Measurements from ENCODE around the gene ABR.

Gene ABR

GRCh38 chr17:1009229-1010085, 170.3 kb downstream of the ABR start:
- Histone ChIP-seq H3K4me2 (peak overlapping the region in 7 of 11 experiments; percentile 5 to 81 (median 48); a peak in 11 of 22 replicates), H3K9me3 (replicated peaks in 1 of 11) (no peaks in the 10 kb centered on the region), H3K4me3 (no peak overlapping the region), H3K4me1 (peaks cover 41 to 85% (median 61%) of the 10 kb centered on the region in 10 experiments), H3K36me3 (peaks cover 6 to 95% (median 41%) of the 10 kb centered on the region in 11 experiments; a peak in 20 of 22 replicates), H3K27me3 (no peaks in the 10 kb centered on the region), H4K20me1 (peaks cover 8 to 95% (median 67%) of the 10 kb centered on the region in 11 experiments; a peak in 21 of 22 replicates), H3K9ac (peak overlapping the region in 3 of 11 experiments; percentile 18 to 26 (median 19); a peak in 2 of 22 replicates), H3K27ac (no peak overlapping the region)
- TF ChIP-seq Cebpa-rat (IDR thresholded peaks at IDR 0.05) = no peak

GRCh38 chr17:1008008-1008761, 171.6 kb downstream of the ABR start:
- H3K4me3 ChIP-seq = no peak overlapping the region
- peaks cover 50 to 87% (median 66%) of the 10 kb centered on the region in 10 experiments for H3K4me1 ChIP-seq
- TF ChIP-seq Cebpa-rat (IDR thresholded peaks at IDR 0.05) = no peak
- H3K36me3 ChIP-seq = peaks cover 14 to 98% (median 54%) of the 10 kb centered on the region in 11 experiments
- H3K27me3 ChIP-seq = no peaks in the 10 kb centered on the region
- H3K27ac ChIP-seq = peak overlapping the region in 4 of 11 experiments; percentile 12 to 56 (median 24); a peak in 7 of 22 replicates
- H3K9me3 ChIP-seq (replicated peaks in 1 of 11) = no peaks in the 10 kb centered on the region
- H3K9ac ChIP-seq = peak overlapping the region in 8 of 11 experiments; percentile 21 to 68 (median 44); a peak in 15 of 22 replicates
- H4K20me1 ChIP-seq = peaks cover 8 to 96% (median 75%) of the 10 kb centered on the region in 11 experiments; a peak in 21 of 22 replicates
- H3K4me2 ChIP-seq = peak overlapping the region in 10 of 11 experiments; percentile 11 to 84 (median 72); a peak in 20 of 22 replicates

GRCh38 chr17:1007310-1008007, 172.3 kb downstream of the ABR start:
- peaks cover 21 to 98% (median 61%) of the 10 kb centered on the region in 11 experiments for H3K36me3 ChIP-seq
- peak overlapping the region; percentile 11 to 84 (median 70); a peak in 20 of 22 replicates for H3K4me2 ChIP-seq
- no peaks in the 10 kb centered on the region for H3K27me3 ChIP-seq
- no peak overlapping the region for H3K4me3 ChIP-seq
- H3K9me3 ChIP-seq (replicated peaks in 1 of 11) = no peaks in the 10 kb centered on the region
- peak overlapping the region in 9 of 11 experiments; percentile 10 to 68 (median 39); a peak in 15 of 22 replicates for H3K9ac ChIP-seq
- peaks cover 9 to 96% (median 76%) of the 10 kb centered on the region in 11 experiments; a peak in 21 of 22 replicates for H4K20me1 ChIP-seq
- H3K27ac ChIP-seq = peak overlapping the region in 4 of 11 experiments; percentile 12 to 56 (median 24); a peak in 7 of 22 replicates
- no peak for TF ChIP-seq Cebpa-rat (IDR thresholded peaks at IDR 0.05)
- H3K4me1 ChIP-seq = peaks cover 50 to 80% (median 64%) of the 10 kb centered on the region in 10 experiments

GRCh38 chr17:1006054-1006453, 173.7 kb downstream of the ABR start:
- H3K9me3 ChIP-seq (replicated peaks in 1 of 11) = no peaks in the 10 kb centered on the region
- H3K9ac ChIP-seq = peak overlapping the region in 9 of 11 experiments; percentile 10 to 58 (median 36); a peak in 8 of 22 replicates
- peaks cover 35 to 98% (median 68%) of the 10 kb centered on the region in 11 experiments for H3K36me3 ChIP-seq
- TF ChIP-seq Cebpa-rat (IDR thresholded peaks at IDR 0.05) = no peak
- H3K27me3 ChIP-seq = no peaks in the 10 kb centered on the region
- peak overlapping the region in 5 of 11 experiments; percentile 23 to 50 (median 34); a peak in 6 of 22 replicates for H3K27ac ChIP-seq
- peak overlapping the region; percentile 46 to 91 (median 77) for H3K4me2 ChIP-seq
- H3K4me3 ChIP-seq = 0 out of 20 replicates have a peak overlapping the region, but pooled peaks of 1 of the 10 experiments have one; percentile 5
- peaks cover 50 to 75% (median 64%) of the 10 kb centered on the region in 10 experiments for H3K4me1 ChIP-seq
- peaks cover 14 to 97% (median 79%) of the 10 kb centered on the region in 11 experiments; a peak in 21 of 22 replicates for H4K20me1 ChIP-seq

- H3K9ac ChIP-seq = peak overlapping the region in 9 of 11 experiments; percentile 0 to 60 (median 36); a peak in 15 of 22 replicates
- H3K9me3 ChIP-seq (replicated peaks in 1 of 11) = no peaks in the 10 kb centered on the region
- TF ChIP-seq Cebpa-rat (IDR thresholded peaks at IDR 0.05) = no peak
- peaks cover 50 to 75% (median 63%) of the 10 kb centered on the region in 10 experiments for H3K4me1 ChIP-seq
- peaks cover 14 to 97% (median 85%) of the 10 kb centered on the region in 11 experiments; a peak in 21 of 22 replicates for H4K20me1 ChIP-seq
- H3K36me3 ChIP-seq = peaks cover 41 to 98% (median 73%) of the 10 kb centered on the region in 11 experiments
- H3K4me3 ChIP-seq = peak overlapping the region in 2 of 10 experiments; percentile 5 to 23; a peak in 3 of 20 replicates
- peak overlapping the region; percentile 46 to 91 (median 77) for H3K4me2 ChIP-seq
- no peaks in the 10 kb centered on the region for H3K27me3 ChIP-seq
- peak overlapping the region in 6 of 11 experiments; percentile 8 to 50 (median 31); a peak in 5 of 22 replicates for H3K27ac ChIP-seq
Measured at GRCh38 chr17:1005361-1005946, 174.3 kb downstream of the ABR start.

GRCh38 chr17:1004769-1005295, 174.9 kb downstream of the ABR start:
- H3K9ac ChIP-seq = peak overlapping the region in 8 of 11 experiments; percentile 0 to 60 (median 34); a peak in 8 of 22 replicates
- H3K4me1 ChIP-seq = peaks cover 50 to 70% (median 59%) of the 10 kb centered on the region in 10 experiments
- H3K9me3 ChIP-seq (replicated peaks in 1 of 11) = no peaks in the 10 kb centered on the region
- peak overlapping the region in 1 of 10 experiments; percentile 23; a peak in 3 of 20 replicates for H3K4me3 ChIP-seq
- peaks cover 14 to 97% (median 79%) of the 10 kb centered on the region in 11 experiments; a peak in 21 of 22 replicates for H4K20me1 ChIP-seq
- TF ChIP-seq Cebpa-rat (IDR thresholded peaks at IDR 0.05) = no peak
- peak overlapping the region in 1 of 11 experiments; percentile 48; a peak in 1 of 22 replicates for H3K27ac ChIP-seq
- peaks cover 47 to 98% (median 73%) of the 10 kb centered on the region in 11 experiments for H3K36me3 ChIP-seq
- no peaks in the 10 kb centered on the region for H3K27me3 ChIP-seq
- peak overlapping the region; percentile 46 to 91 (median 77) for H3K4me2 ChIP-seq
